Posterior cingulate gyrus (tissue), 11 donors: Measurements from ENCODE around the gene BRME1.
A peak's percentile ranks its signal among the peaks of the same experiment; 100 is the strongest.

Experiments
- DNase-seq, 10 donors: peaks; one replicate each; pipeline versions ENCODE4 v3.0.0 to v3.0.0-alpha.2; 2020 to 2021; ENCODE audit warnings: mixed read lengths in 3 of 10
- intact Hi-C: fragments of 100-400 bp; cut with DNase I; formaldehyde crosslinking; loops from one replicate; pipeline ENCODE4 v1.15.1; 2023

The BRME1 gene

GRCh38 chr19:13894552-13894951, 11.4 kb downstream of the BRME1 start:
- intact Hi-C loops = no loop called here
- no peak for DNase-seq

- intact Hi-C loops = no loop called here
- no peak for DNase-seq
Observed at GRCh38 chr19:13892870-13893269, 13.0 kb downstream of the BRME1 start.

GRCh38 chr19:13890136-13890535, 15.8 kb downstream of the BRME1 start:
- intact Hi-C loops = no loop called here
- DNase-seq = no peak

GRCh38 chr19:13888281-13888680, 17.6 kb downstream of the BRME1 start:
- no peak for DNase-seq

GRCh38 chr19:13887517-13887916, 18.4 kb downstream of the BRME1 start:
- intact Hi-C loops = no loop called here
- DNase-seq = no peak

More at GRCh38 chr19:13888281-13888680, 17.6 kb downstream of the BRME1 start:
- intact Hi-C loops = no loop called here

GRCh38 chr19:13887018-13887436, 18.9 kb downstream of the BRME1 start:
- DNase-seq = no peak
- intact Hi-C loops = no loop called here

- intact Hi-C loops = no loop called here
- DNase-seq = no peak
Observed at GRCh38 chr19:13885826-13886365, 20.0 kb downstream of the BRME1 start.

GRCh38 chr19:13884726-13885591, 21.0 kb downstream of the BRME1 start:
- intact Hi-C loops = no loop called here
- no peak for DNase-seq

- intact Hi-C loops = no loop called here
Observed at GRCh38 chr19:13883516-13884064, 22.3 kb downstream of the BRME1 start.

GRCh38 chr19:13882836-13883235, 23.1 kb downstream of the BRME1 start:
- intact Hi-C loops = no loop called here
- no peak for DNase-seq

More at GRCh38 chr19:13883516-13884064, 22.3 kb downstream of the BRME1 start:
- DNase-seq = no peak

- no peak for DNase-seq
- intact Hi-C loops = no loop called here
Observed at GRCh38 chr19:13882419-13882795, 23.5 kb downstream of the BRME1 start.

- intact Hi-C loops = no loop called here
- peak in 1 of 10 donors; percentile 63 for DNase-seq
Observed at GRCh38 chr19:13881692-13882418, 24.1 kb downstream of the BRME1 start.

GRCh38 chr19:13881251-13881691, 24.6 kb downstream of the BRME1 start:
- DNase-seq = no peak
- intact Hi-C loops = no loop called here

GRCh38 chr19:13880059-13881043, 25.6 kb downstream of the BRME1 start:
- intact Hi-C loops = loop anchor here (1.0 kb wide), 1 partner anchor 195 kb away; no protein-coding TSS in a partner anchor
- DNase-seq = peak; percentile 92 to 100 (median 97)

GRCh38 chr19:13877303-13877702, 28.6 kb downstream of the BRME1 start:
- DNase-seq = peak in 1 of 10 donors; percentile 64
- intact Hi-C loops = no loop called here

GRCh38 chr19:13876834-13877233, 29.1 kb downstream of the BRME1 start, which contains the start of gene NANOS3:
Gene NANOS3 (plus strand): TSS chr19:13877134. CDS start chr19:13877249, 115 bp downstream.
- no peak for DNase-seq
- intact Hi-C loops = no loop called here

GRCh38 chr19:13875824-13876223, 30.1 kb downstream of the BRME1 start:
- no peak for DNase-seq
- intact Hi-C loops = no loop called here

GRCh38 chr19:13873834-13874515, 31.9 kb downstream of the BRME1 start:
- no peak for DNase-seq
- intact Hi-C loops = no loop called here
